GM12878 (cell line): ENCODE measurements around the gene DCTPP1. TPM values are rescaled to one million over a fixed set of nuclear protein-coding genes. Genes with fewer than 3 reads are reported as not detected.

ENCODE experiments used
- ATAC-seq: fragments of 200-7000 bp; cut with Tn5 transposase; 3 replicates; pipeline ENCODE4 v1.9.1; 2020; ENCODE audit warnings: mild to moderate bottlenecking, moderate library complexity
- BruUV-seq: library from RNA; stranded (reverse); fragments of 400-500 nt; replicated peaks from 2 replicates; lab custom pipeline; 2021; lab: Mats Ljungman, UMichigan
- CTCF ChIA-PET: fragments of 300-600 bp; sonication (Branson Sonifier 250); formaldehyde crosslinking; extraction: SDS; loops from one replicate; lab custom pipeline; 2021; ENCODE audit warnings: inconsistent platforms; lab: Yijun Ruan, JAX
- POLR2A ChIA-PET: fragments of 350-600 bp; formaldehyde crosslinking; extraction: SDS; loops from one replicate; lab custom pipeline; 2021; ENCODE audit warnings: inconsistent platforms; lab: Charles Lee
- RAD21 ChIA-PET: fragments of 300-600 bp; sonication (Branson Sonifier 250); formaldehyde crosslinking; loops from one replicate; lab custom pipeline; 2023; ENCODE audit warnings: antibody characterized with exemption; ENCODE audit not compliant: unreplicated experiment; lab: Charles Lee
- SMC1A ChIA-PET: fragments of 300-600 bp; sonication (Branson Sonifier 250); formaldehyde crosslinking; loops from one replicate; lab custom pipeline; 2023; ENCODE audit not compliant: unreplicated experiment, uncharacterized antibody; lab: Charles Lee
- DNase-seq: peaks from one replicate; pipeline ENCODE4 v3.0.0-alpha.2; 2011; ENCODE audit warnings: low read depth, low spot score
- FAIRE-seq: peaks from 3 replicates; lab custom pipeline; 2011; peaks lifted over from hg19 to GRCh38; lab: Jason Lieb, UNC
- H2AFZ ChIP-seq: 2 replicates; pipeline ENCODE4 v1.6.0; 2011; ENCODE audit warnings: low read depth, low read length, control low read depth; ENCODE audit not compliant: control insufficient read depth
- H3K27ac ChIP-seq: 2 replicates; pipeline ENCODE4 v1.5.1; 2011; ENCODE audit warnings: control low read depth; ENCODE audit not compliant: control insufficient read depth, insufficient read depth
- H3K27me3 ChIP-seq, 2 experiments: replicated peaks in 1 of 2; 2 replicates each; pipeline versions ENCODE4 v1.6.0 to v1.6.1; 2011; ENCODE audit warnings: low read length in 1 of 2; ENCODE audit not compliant: control insufficient read depth in 2 of 2, insufficient read depth in 2 of 2
- H3K36me3 ChIP-seq, 2 experiments: 2 replicates each; pipeline ENCODE4 v1.5.1; 2011; ENCODE audit warnings: low read length in 1 of 2; ENCODE audit not compliant: control insufficient read depth in 2 of 2, insufficient read depth in 2 of 2
- H3K4me1 ChIP-seq: 2 replicates; pipeline ENCODE4 v1.6.1; 2011; ENCODE audit warnings: mild to moderate bottlenecking, low read length, moderate library complexity, mixed read lengths; ENCODE audit not compliant: control insufficient read depth, insufficient read depth
- H3K4me2 ChIP-seq: 2 replicates; pipeline ENCODE4 v1.6.0; 2011; ENCODE audit warnings: control low read depth; ENCODE audit not compliant: control insufficient read depth, insufficient read depth
- H3K4me3 ChIP-seq: fragments of 200-600 bp; sonication (generic); 2 replicates; pipeline ENCODE4 v1.5.1; 2016
- H3K79me2 ChIP-seq: 2 replicates; pipeline ENCODE4 v1.6.0; 2011; ENCODE audit warnings: low read length; ENCODE audit not compliant: control insufficient read depth, insufficient read depth
- H3K9ac ChIP-seq: 2 replicates; pipeline ENCODE4 v1.8.0; 2011; ENCODE audit warnings: low read length, control low read depth, mixed read lengths; ENCODE audit not compliant: control insufficient read depth, insufficient read depth
- H3K9me3 ChIP-seq: replicated peaks from 3 replicates; pipeline ENCODE4 v1.5.1; 2011; ENCODE audit warnings: mild to moderate bottlenecking, low read length; ENCODE audit not compliant: control insufficient read depth, insufficient read depth
- H4K20me1 ChIP-seq: 2 replicates; pipeline ENCODE4 v1.6.0; 2011; ENCODE audit not compliant: control insufficient read depth, insufficient read depth
- CBFB ChIP-seq: IDR thresholded peaks from 2 replicates; pipeline ENCODE4 v1.6.1; 2016; ENCODE audit warnings: antibody characterized with exemption, low read depth
- CEBPB ChIP-seq, 2 experiments: fragments of 150-350 bp in 1 of 2; IDR thresholded peaks; 2 replicates each; pipeline ENCODE4 v1.6.1; 2012 to 2014; ENCODE audit warnings: low read depth in 2 of 2, low read length in 2 of 2, borderline replicate concordance in 1 of 2, inconsistent platforms in 1 of 2
- CEBPZ ChIP-seq: fragments of 150-350 bp; IDR thresholded peaks from 2 replicates; pipeline ENCODE4 v1.6.1; 2016; ENCODE audit warnings: low read depth, low read length
- HDAC6 ChIP-seq: fragments of 200-600 bp; sonication (generic); IDR thresholded peaks from one replicate; pipeline ENCODE4 v1.8.0; 2017; ENCODE audit warnings: antibody characterized with exemption; ENCODE audit not compliant: unreplicated experiment
- KLF5 ChIP-seq: fragments of 450-650 bp; IDR thresholded peaks from 2 replicates; pipeline ENCODE4 v1.6.1; 2014; ENCODE audit warnings: mild to moderate bottlenecking; ENCODE audit not compliant: partially characterized antibody
- NFXL1 ChIP-seq: fragments of 450-650 bp; IDR thresholded peaks from 2 replicates; pipeline ENCODE4 v1.6.1; 2017; ENCODE audit warnings: antibody characterized with exemption, mild to moderate bottlenecking, borderline replicate concordance
- NFYA ChIP-seq: IDR thresholded peaks from 2 replicates; pipeline ENCODE4 v1.6.1; 2011; ENCODE audit warnings: low read depth, mild to moderate bottlenecking, low read length, improper control_type of control experiment, borderline replicate concordance
- SMAD1 ChIP-seq: fragments of 450-650 bp; IDR thresholded peaks from 2 replicates; pipeline ENCODE4 v1.6.1; 2018; ENCODE audit warnings: mild to moderate bottlenecking, low read depth; ENCODE audit not compliant: partially characterized antibody
- TCF3 ChIP-seq: IDR thresholded peaks from 2 replicates; pipeline ENCODE4 v1.6.1; 2012; ENCODE audit warnings: low read depth, mild to moderate bottlenecking, low read length, borderline replicate concordance; ENCODE audit not compliant: insufficient read depth
- ZNF622 ChIP-seq: fragments of 450-650 bp; IDR thresholded peaks from 2 replicates; pipeline ENCODE4 v1.6.1; 2017; ENCODE audit warnings: mild to moderate bottlenecking, inconsistent platforms
- WGBS: methylation state at CpG from one replicate; pipeline ENCODE4 v1.1.6; 2016; ENCODE audit warnings: low lambda C conversion rate; ENCODE audit not compliant: insufficient replicate concordance, insufficient coverage; ENCODE audit errors: missing lambda C conversion rate; 5-methylcytosine and 5-hydroxymethylcytosine counted together
- in situ Hi-C: fragments of 300-500 bp; cut with MboI; formaldehyde crosslinking; loops from 9 replicates; pipeline ENCODE4 v1.14.3; 2018; ENCODE audit warnings: mixed read lengths
- intact Hi-C: fragments of 100-400 bp; cut with micrococcal nuclease; formaldehyde crosslinking; loops from one replicate; pipeline ENCODE4 v1.14.2; 2022; ENCODE audit not compliant: unreplicated experiment
- polyA plus RNA-seq, 11 experiments: library from polyadenylated mRNA; depleted of rRNA in 4 of 11; unstranded in 6 of 11; stranded (reverse) in 5 of 11; fragments of >200 nt; fragmentation: Nextera tagmentation in 4 of 11; fragmentation: Illumina TruSeq in 1 of 11; extraction: Ambion mirVana in 4 of 11; extraction: Trizol in 1 of 11; gene quantifications; 1 replicate in 1 of 11; 2 replicates in 10 of 11; pipeline versions ENCODE4 v1.2.1 to v1.2.3, GENCODE V29; 2011 to 2016; ENCODE audit warnings: inconsistent platforms in 2 of 11, missing spikeins in 2 of 11, low read depth in 1 of 11
- total RNA-seq, 4 experiments: library from RNA; depleted of rRNA in 3 of 4; stranded (reverse); fragments of >200 nt in 3 of 4; fragmentation: Illumina TruSeq in 1 of 4; extraction: Trizol in 1 of 4; gene quantifications; 2 replicates each; pipeline versions ENCODE4 v1.2.1 to v1.2.3, GENCODE V29; 2013 to 2021
- TF ChIP-seq, protein P1 (sequence below): fragments of 450-650 bp; IDR thresholded peaks from 2 replicates; pipeline ENCODE4 v1.6.1; 2017; ENCODE audit warnings: low read depth, mild to moderate bottlenecking, moderate library complexity
- TF ChIP-seq, protein P2 (sequence below): fragments of 450-650 bp; IDR thresholded peaks from 2 replicates; pipeline ENCODE4 v1.6.1; 2016; ENCODE audit warnings: mild to moderate bottlenecking

The DCTPP1 gene
- total and polyA plus RNA-seq, 10 of the 15 experiments (the other 5 are each of a cell fraction or from before 2014, with no cell fraction given), result 72.1 to 266 (median 157) TPM

DNA sequence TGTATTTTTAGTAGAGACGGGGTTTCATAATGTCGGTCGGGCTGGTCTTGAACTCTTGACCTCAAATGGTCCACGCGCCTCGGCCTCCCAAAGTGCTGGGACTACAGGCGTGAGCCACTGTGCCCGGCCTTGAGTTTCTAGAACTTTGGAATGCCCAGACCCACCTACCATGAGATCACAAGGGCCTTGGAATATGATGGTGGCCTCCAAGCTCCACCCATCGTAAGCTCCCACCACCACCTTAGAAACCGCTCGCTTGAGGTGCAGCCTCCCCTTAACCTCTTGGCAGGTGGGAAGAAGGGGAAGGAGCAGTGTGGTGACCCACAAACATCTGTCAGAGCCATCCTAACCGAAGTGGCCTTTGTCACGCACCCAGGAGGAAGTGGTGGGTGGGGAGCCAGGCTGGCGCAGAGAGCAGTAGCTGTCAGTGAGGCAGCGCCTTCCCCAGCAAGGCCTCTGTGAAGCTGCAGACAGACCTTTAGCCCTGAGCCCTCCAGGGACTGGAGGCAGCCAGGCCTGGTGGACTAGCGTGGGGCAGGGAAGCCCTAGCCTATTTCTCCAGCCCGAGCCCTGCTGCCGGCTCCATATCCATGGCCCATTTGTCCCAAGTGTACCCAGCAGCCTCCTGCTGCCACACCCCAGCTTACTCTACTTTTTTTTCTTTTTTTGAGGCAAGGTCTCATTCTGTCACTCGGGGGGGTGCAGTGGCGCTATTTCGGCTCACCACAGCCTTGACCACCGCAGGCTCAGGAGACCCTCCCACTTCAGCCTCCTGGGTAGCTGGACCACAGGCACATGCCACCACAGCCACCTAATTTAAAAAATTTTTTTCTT lies 28.9 kb upstream of the DCTPP1 start:
- SMC1A ChIA-PET, result interaction anchor here (1.0 to 19.4 kb wide), 7 partner anchors 11 to 77 kb away, joined by 3 to 431 read pairs (median 5); partner anchors contain the start of genes DCTPP1, ITGAL and SEPHS2
- Histone ChIP-seq H3K27me3 (no peaks in the 10 kb centered on the region), H3K36me3 (no peaks in the 10 kb centered on the region), H4K20me1 (no peaks in the 10 kb centered on the region), H3K9me3 (no peaks in the 10 kb centered on the region), H3K4me3 (peak overlapping the region; percentile 9; the same call in 1 of the 2 replicates), H3K4me2 (peak overlapping the region; percentile 46), H3K79me2 (no peaks in the 10 kb centered on the region), H3K9ac (peak overlapping the region; percentile 77), H2AFZ (peak overlapping the region; percentile 46), H3K27ac (peak overlapping the region; percentile 89), H3K4me1 (peaks cover 47% of the 10 kb centered on the region)
- TSS peak; percentile 91 for BruUV-seq
- FAIRE-seq, result peak; percentile 68
- under 1% methylated on average over 22 of the region's 22 CpGs for WGBS
- RAD21 ChIA-PET, result interaction anchor here (0.7 to 8.5 kb wide), 10 partner anchors 8 to 99 kb away, joined by 3 to 307 read pairs (median 4); partner anchors contain the start of genes DCTPP1, ITGAL and ZNF747
- ATAC-seq, result peak; percentile 86
- in situ Hi-C loops, result loop anchor here (25.0 kb wide), 1 partner anchor 1429 kb away; no protein-coding TSS in a partner anchor
- CTCF ChIA-PET, result interaction anchor here (0.6 to 7.8 kb wide), 8 partner anchors 12 to 139 kb away, joined by 3 to 125 read pairs (median 27); partner anchors contain the start of genes DCTPP1, ITGAL, SEPHS2 and ZNF747
- intact Hi-C loops, result loop anchor here (1.0 to 2.0 kb wide), 2 partner anchors 13 to 28 kb away; partner anchors contain the start of gene DCTPP1
- peak; percentile 97 for DNase-seq
- POLR2A ChIA-PET, result interaction anchor here (0.5 to 10.6 kb wide), 14 partner anchors 8 to 175 kb away, joined by 3 to 367 read pairs (median 6); partner anchors contain the start of genes DCTPP1, ITGAL, SEPHS2 and ZNF747
- TF ChIP-seq SMAD1 (peak; percentile 15), HDAC6 (no peak), ZNF622 (no peak), NFXL1 (no peak), CBFB (peak; percentile 99), CEBPB (IDR thresholded peaks at IDR 0.05; ENCODE audit: borderline replicate concordance in 1 of 2, low read depth in 2 of 2, low read length in 2 of 2) (no peak), NFYA (no peak), CEBPZ (no peak), TCF3 (peak; percentile 100), KLF5 (peak; percentile 90)
- TF ChIP-seq, protein P1, sequence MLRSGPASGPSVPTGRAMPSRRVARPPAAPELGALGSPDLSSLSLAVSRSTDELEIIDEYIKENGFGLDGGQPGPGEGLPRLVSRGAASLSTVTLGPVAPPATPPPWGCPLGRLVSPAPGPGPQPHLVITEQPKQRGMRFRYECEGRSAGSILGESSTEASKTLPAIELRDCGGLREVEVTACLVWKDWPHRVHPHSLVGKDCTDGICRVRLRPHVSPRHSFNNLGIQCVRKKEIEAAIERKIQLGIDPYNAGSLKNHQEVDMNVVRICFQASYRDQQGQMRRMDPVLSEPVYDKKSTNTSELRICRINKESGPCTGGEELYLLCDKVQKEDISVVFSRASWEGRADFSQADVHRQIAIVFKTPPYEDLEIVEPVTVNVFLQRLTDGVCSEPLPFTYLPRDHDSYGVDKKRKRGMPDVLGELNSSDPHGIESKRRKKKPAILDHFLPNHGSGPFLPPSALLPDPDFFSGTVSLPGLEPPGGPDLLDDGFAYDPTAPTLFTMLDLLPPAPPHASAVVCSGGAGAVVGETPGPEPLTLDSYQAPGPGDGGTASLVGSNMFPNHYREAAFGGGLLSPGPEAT, result peak; percentile 95
- TF ChIP-seq, protein P2, sequence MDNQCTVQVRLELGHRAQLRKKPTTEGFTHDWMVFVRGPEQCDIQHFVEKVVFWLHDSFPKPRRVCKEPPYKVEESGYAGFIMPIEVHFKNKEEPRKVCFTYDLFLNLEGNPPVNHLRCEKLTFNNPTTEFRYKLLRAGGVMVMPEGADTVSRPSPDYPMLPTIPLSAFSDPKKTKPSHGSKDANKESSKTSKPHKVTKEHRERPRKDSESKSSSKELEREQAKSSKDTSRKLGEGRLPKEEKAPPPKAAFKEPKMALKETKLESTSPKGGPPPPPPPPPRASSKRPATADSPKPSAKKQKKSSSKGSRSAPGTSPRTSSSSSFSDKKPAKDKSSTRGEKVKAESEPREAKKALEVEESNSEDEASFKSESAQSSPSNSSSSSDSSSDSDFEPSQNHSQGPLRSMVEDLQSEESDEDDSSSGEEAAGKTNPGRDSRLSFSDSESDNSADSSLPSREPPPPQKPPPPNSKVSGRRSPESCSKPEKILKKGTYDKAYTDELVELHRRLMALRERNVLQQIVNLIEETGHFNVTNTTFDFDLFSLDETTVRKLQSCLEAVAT, result peak; percentile 97
